ENCODE data around the gene CYBRD1.

DNA sequence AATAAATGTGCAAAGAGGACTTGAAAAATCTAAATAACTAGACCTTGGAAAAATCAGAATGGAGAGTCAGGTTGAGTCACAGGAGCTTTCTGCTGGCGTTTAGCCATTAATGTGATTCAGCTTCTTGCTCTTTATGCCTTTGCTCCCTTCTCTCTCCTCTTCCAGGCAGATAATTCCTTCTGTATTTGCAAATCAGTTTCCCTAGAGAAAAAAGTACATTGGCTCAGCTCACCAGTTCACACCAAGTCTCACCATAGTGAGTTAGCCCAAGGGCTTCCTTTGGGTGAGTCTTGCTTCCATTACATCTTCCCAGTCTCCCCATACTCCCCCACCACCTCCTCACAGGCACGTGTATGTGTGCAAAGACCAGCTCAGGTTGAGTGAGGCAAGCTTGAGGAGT is 73.6 kb downstream of the CYBRD1 start:
- TF ChIP-seq POLR2A (IDR thresholded peaks at IDR 0.05) (no peak), CTCF (IDR thresholded peaks at IDR 0.05) (no peak), POLR2AphosphoS5 (IDR thresholded peaks at IDR 0.05) (no peak)
